Measurements from ENCODE around the gene SELPLG.
"Not testable (repeated sequence)": the region's sequence is repeated elsewhere in the genome, so short reads cannot be mapped to it uniquely, and the experiment has no call there.

Gene SELPLG

GRCh38 chr12:108602976-108603704 lies 30.6 kb downstream of the SELPLG start:
- no peak for DNase-seq

- no peak for DNase-seq
Observed at GRCh38 chr12:108602209-108602705, 31.4 kb downstream of the SELPLG start.

- DNase-seq = no peak
Observed at GRCh38 chr12:108600702-108601007, 33.0 kb downstream of the SELPLG start.

GRCh38 chr12:108599948-108600701 lies 33.6 kb downstream of the SELPLG start:
- DNase-seq = no peak

GRCh38 chr12:108599541-108599940 lies 34.2 kb downstream of the SELPLG start:
- DNase-seq = no peak

- DNase-seq = no peak
Observed at GRCh38 chr12:108598553-108599250, 35.0 kb downstream of the SELPLG start.

GRCh38 chr12:108597559-108598471 lies 35.9 kb downstream of the SELPLG start, which contains the start of gene TMEM119:
TMEM119 (minus strand) TSS chr12:108598084; CDS start chr12:108592383, 5,701 bp downstream.
- no peak for DNase-seq

GRCh38 chr12:108596854-108597558 lies 36.7 kb downstream of the SELPLG start:
- no peak for DNase-seq

- no peak for DNase-seq
Observed at GRCh38 chr12:108595711-108596647, 37.7 kb downstream of the SELPLG start.

- DNase-seq = no peak
Observed at GRCh38 chr12:108594960-108595710, 38.6 kb downstream of the SELPLG start.

- DNase-seq = no peak
Observed at GRCh38 chr12:108594323-108594903, 39.3 kb downstream of the SELPLG start.

- no peak for DNase-seq
Observed at GRCh38 chr12:108592033-108592909, 41.4 kb downstream of the SELPLG start.

GRCh38 chr12:108591267-108591980 lies 42.3 kb downstream of the SELPLG start:
- DNase-seq = no peak

GRCh38 chr12:108590463-108590862 lies 43.2 kb downstream of the SELPLG start:
- DNase-seq = not testable (repeated sequence)

- no peak for DNase-seq
Observed at GRCh38 chr12:108589840-108590229, 43.9 kb downstream of the SELPLG start.

- no peak for DNase-seq
Observed at GRCh38 chr12:108589028-108589839, 44.5 kb downstream of the SELPLG start.

GRCh38 chr12:108587826-108588225 lies 45.9 kb downstream of the SELPLG start:
- DNase-seq = no peak
